ENCODE results near the gene VDAC1.

- TF ChIP-seq CTCF (IDR thresholded peaks at IDR 0.05) (no peak), REST (IDR thresholded peaks at IDR 0.05; ENCODE audit: insufficient read depth in 1 of 2, low read depth in 2 of 2, low read length in 1 of 2) (no peak), POLR2AphosphoS5 (IDR thresholded peaks at IDR 0.05; ENCODE audit: low read depth, low read length) (no peak), SIN3A (IDR thresholded peaks at IDR 0.05; ENCODE audit: borderline replicate concordance, insufficient read depth, low read depth, low read length) (no peak)
Observed at GRCh38 chr5:133934311-133934710, 70.5 kb downstream of the VDAC1 start.
